IMR-90 (cell line): ENCODE data around the gene CLEC20A.

ENCODE experiments used
- BHLHE40 ChIP-seq: fragments of 150-350 bp; IDR thresholded peaks from 2 replicates; pipeline ENCODE4 v1.6.1; 2016; ENCODE audit warnings: mild to moderate bottlenecking, low read depth, low read length
- CHD1 ChIP-seq: IDR thresholded peaks from 2 replicates; pipeline ENCODE4 v1.6.1; 2012; ENCODE audit warnings: low read depth, low read length, improper control_type of control experiment
- MAFK ChIP-seq: IDR thresholded peaks from 2 replicates; pipeline ENCODE4 v1.6.1; 2012; ENCODE audit warnings: low read depth, low read length, improper control_type of control experiment
- MAZ ChIP-seq: IDR thresholded peaks from 2 replicates; pipeline ENCODE4 v1.6.1; 2012; ENCODE audit warnings: low read depth, mild to moderate bottlenecking, low read length, improper control_type of control experiment, moderate library complexity, borderline replicate concordance
- MXI1 ChIP-seq: IDR thresholded peaks from 2 replicates; pipeline ENCODE4 v1.6.1; 2012; ENCODE audit warnings: low read depth, mild to moderate bottlenecking, low read length, moderate library complexity, borderline replicate concordance
- POLR2A ChIP-seq: IDR thresholded peaks from 2 replicates; pipeline ENCODE4 v1.6.1; 2012; ENCODE audit warnings: mild to moderate bottlenecking, low read depth, low read length
- RAD21 ChIP-seq: IDR thresholded peaks from 2 replicates; pipeline ENCODE4 v1.6.1; 2012; ENCODE audit warnings: low read length, improper control_type of control experiment
- SMC3 ChIP-seq: fragments of 150-350 bp; IDR thresholded peaks from 2 replicates; pipeline ENCODE4 v1.6.1; 2016; ENCODE audit warnings: low read depth, mild to moderate bottlenecking, antibody characterized with exemption, low read length, moderate library complexity
- USF2 ChIP-seq: fragments of 150-350 bp; IDR thresholded peaks from 2 replicates; pipeline ENCODE4 v1.6.1; 2017; ENCODE audit warnings: mild to moderate bottlenecking, antibody characterized with exemption, low read length, low read depth
- TF ChIP-seq, protein P1 (sequence below): conservative IDR thresholded peaks from 2 replicates; pipeline ENCODE4 v1.5.1; 2012; ENCODE audit warnings: mild to moderate bottlenecking, low read depth, low read length, improper control_type of control experiment

DNA sequence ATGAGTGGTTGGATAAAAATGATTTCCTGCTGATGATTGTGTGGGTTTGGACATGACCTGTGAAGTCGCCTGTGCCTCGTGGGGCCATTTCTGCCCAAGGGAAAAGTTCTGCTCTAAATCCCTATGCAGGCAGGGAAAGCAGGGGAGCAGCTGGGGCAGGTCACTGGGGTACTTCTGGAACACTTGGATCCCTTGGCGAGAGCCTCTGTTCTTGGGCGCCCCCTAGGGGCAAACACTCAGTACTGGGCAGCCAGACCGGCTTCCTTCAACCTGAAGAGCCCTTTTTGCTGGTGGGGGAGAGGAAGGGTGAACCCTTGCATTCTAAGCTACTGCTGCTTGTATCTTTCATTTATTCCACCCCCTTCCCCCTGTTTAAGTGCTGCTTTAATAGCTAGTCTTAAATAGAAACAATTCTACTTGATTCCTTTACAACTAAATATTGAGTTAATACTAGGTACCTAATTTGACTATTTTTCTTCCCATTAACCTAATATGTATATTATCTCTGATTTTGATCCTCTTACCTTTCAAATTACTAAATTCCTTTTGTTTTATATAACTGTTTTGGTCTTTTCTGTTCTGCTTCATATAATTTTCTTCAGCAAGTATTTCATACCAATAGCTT lies 5.1 kb upstream of the CLEC20A start:
- TF ChIP-seq, protein P1, sequence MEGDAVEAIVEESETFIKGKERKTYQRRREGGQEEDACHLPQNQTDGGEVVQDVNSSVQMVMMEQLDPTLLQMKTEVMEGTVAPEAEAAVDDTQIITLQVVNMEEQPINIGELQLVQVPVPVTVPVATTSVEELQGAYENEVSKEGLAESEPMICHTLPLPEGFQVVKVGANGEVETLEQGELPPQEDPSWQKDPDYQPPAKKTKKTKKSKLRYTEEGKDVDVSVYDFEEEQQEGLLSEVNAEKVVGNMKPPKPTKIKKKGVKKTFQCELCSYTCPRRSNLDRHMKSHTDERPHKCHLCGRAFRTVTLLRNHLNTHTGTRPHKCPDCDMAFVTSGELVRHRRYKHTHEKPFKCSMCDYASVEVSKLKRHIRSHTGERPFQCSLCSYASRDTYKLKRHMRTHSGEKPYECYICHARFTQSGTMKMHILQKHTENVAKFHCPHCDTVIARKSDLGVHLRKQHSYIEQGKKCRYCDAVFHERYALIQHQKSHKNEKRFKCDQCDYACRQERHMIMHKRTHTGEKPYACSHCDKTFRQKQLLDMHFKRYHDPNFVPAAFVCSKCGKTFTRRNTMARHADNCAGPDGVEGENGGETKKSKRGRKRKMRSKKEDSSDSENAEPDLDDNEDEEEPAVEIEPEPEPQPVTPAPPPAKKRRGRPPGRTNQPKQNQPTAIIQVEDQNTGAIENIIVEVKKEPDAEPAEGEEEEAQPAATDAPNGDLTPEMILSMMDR, result peak; percentile 87
- TF ChIP-seq POLR2A, result no peak
- no peak for TF ChIP-seq MAFK
- peak; percentile 71 for TF ChIP-seq RAD21
- no peak for TF ChIP-seq BHLHE40
- TF ChIP-seq CHD1, result no peak
- no peak for TF ChIP-seq MXI1
- TF ChIP-seq MAZ, result no peak
- TF ChIP-seq USF2, result no peak
- peak; percentile 66 for TF ChIP-seq SMC3
